DMS153 treated with DMSO at 0.1 percent for 48 hours (cell line): ENCODE results near the gene ZNF23.
A peak's percentile ranks its signal among the peaks of the same experiment; 100 is the strongest.
"Not testable (repeated sequence)": the region's sequence is repeated elsewhere in the genome, so short reads cannot be mapped to it uniquely, and the experiment has no call there.

Experiments used
- DNase-seq: peaks from one replicate; lab custom pipeline; 2025; ENCODE audit not compliant: unreplicated experiment; lab: John Stamatoyannopoulos, UW

Gene ZNF23

GRCh38 chr16:71461686-71462648 is at the start of gene ZNF23:
Gene ZNF23 (minus strand): TSS chr16:71462247. CDS start chr16:71456796, 5,451 bp downstream.
- DNase-seq, result peak; percentile 42

GRCh38 chr16:71507061-71507460 is 45.0 kb upstream of the ZNF23 start:
- no peak for DNase-seq

- no peak for DNase-seq
Measured at GRCh38 chr16:71504901-71505300, 42.9 kb upstream of the ZNF23 start.

GRCh38 chr16:71504051-71504450 is 42.0 kb upstream of the ZNF23 start:
- DNase-seq, result not testable (repeated sequence)

GRCh38 chr16:71501547-71501946 is 39.5 kb upstream of the ZNF23 start:
- DNase-seq, result no peak

- DNase-seq, result no peak
Measured at GRCh38 chr16:71500964-71501363, 38.9 kb upstream of the ZNF23 start.

- no peak for DNase-seq
Measured at GRCh38 chr16:71499775-71500364, 37.8 kb upstream of the ZNF23 start.

GRCh38 chr16:71498031-71498430 is 36.0 kb upstream of the ZNF23 start:
- no peak for DNase-seq

- DNase-seq, result no peak
Measured at GRCh38 chr16:71493213-71493612, 31.2 kb upstream of the ZNF23 start.

- no peak for DNase-seq
Measured at GRCh38 chr16:71492786-71493185, 30.7 kb upstream of the ZNF23 start.

GRCh38 chr16:71491054-71491453 is 29.0 kb upstream of the ZNF23 start:
- DNase-seq, result no peak

GRCh38 chr16:71490361-71490760 is 28.3 kb upstream of the ZNF23 start:
- DNase-seq, result no peak

- no peak for DNase-seq
Measured at GRCh38 chr16:71489122-71489521, 27.1 kb upstream of the ZNF23 start, which contains the start of gene ZNF19. Gene ZNF19 (minus strand): TSS chr16:71489324. CDS start chr16:71482114, 7,210 bp downstream.

- peak; percentile 81 for DNase-seq
Measured at GRCh38 chr16:71484006-71484893, 22.2 kb upstream of the ZNF23 start.

- no peak for DNase-seq
Measured at GRCh38 chr16:71482569-71482968, 20.5 kb upstream of the ZNF23 start.

GRCh38 chr16:71480956-71481355 is 18.9 kb upstream of the ZNF23 start:
- DNase-seq, result no peak

GRCh38 chr16:71479420-71479819 is 17.4 kb upstream of the ZNF23 start:
- no peak for DNase-seq

GRCh38 chr16:71476457-71477124 is 14.5 kb upstream of the ZNF23 start:
- DNase-seq, result no peak

- no peak for DNase-seq
Measured at GRCh38 chr16:71474864-71475263, 12.8 kb upstream of the ZNF23 start.

GRCh38 chr16:71473891-71474290 is 11.8 kb upstream of the ZNF23 start:
- no peak for DNase-seq

GRCh38 chr16:71472931-71473330 is 10.9 kb upstream of the ZNF23 start:
- DNase-seq, result no peak
